HFF-Myc (cell line): ENCODE results near the gene NDE1.

Experiments
- DNase-seq: peaks from one replicate; pipeline ENCODE4 v3.0.0-alpha.2; 2011; ENCODE audit warnings: low read depth; ENCODE audit errors: extremely low read depth
- H3K4me3 ChIP-seq: replicated peaks from 2 replicates; pipeline ENCODE4 v1.5.1; 2011; ENCODE audit warnings: low read depth, mild to moderate bottlenecking, control low read depth, low read length
- TF ChIP-seq, protein P1 (sequence below): IDR thresholded peaks from 2 replicates; pipeline ENCODE4 v1.5.1; 2012; ENCODE audit warnings: mild to moderate bottlenecking, low read depth, low read length, control low read depth; ENCODE audit errors: missing control alignments

Gene NDE1

DNA sequence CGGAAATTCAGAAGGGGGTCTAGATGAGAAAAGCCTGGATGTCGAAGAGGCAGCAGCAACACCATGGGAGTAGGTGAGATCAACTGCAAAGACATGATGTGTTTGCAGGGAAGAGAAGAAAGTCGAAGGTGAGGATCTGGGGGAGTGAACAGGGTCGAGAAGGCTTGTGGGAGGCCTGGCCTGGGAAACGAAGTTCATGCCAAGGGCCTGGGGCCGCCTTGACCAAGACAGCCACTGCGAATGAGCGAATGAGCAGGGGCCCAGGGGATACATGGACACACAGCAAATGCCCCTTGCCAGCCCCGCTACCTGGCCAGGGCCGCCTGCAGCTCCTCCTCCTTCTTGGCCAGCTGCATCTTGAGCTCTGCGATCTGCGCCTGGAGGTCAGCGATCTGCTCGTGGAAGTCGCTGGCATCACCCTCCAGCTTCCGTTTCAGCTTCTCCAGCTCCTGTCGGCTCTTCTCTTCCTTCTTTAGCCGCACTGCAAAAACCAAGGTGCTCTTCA is 87.1 kb downstream of the NDE1 start:
- TF ChIP-seq, protein P1, sequence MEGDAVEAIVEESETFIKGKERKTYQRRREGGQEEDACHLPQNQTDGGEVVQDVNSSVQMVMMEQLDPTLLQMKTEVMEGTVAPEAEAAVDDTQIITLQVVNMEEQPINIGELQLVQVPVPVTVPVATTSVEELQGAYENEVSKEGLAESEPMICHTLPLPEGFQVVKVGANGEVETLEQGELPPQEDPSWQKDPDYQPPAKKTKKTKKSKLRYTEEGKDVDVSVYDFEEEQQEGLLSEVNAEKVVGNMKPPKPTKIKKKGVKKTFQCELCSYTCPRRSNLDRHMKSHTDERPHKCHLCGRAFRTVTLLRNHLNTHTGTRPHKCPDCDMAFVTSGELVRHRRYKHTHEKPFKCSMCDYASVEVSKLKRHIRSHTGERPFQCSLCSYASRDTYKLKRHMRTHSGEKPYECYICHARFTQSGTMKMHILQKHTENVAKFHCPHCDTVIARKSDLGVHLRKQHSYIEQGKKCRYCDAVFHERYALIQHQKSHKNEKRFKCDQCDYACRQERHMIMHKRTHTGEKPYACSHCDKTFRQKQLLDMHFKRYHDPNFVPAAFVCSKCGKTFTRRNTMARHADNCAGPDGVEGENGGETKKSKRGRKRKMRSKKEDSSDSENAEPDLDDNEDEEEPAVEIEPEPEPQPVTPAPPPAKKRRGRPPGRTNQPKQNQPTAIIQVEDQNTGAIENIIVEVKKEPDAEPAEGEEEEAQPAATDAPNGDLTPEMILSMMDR, result no peak
- no peak for DNase-seq
- no peak overlapping the region for H3K4me3 ChIP-seq

DNA sequence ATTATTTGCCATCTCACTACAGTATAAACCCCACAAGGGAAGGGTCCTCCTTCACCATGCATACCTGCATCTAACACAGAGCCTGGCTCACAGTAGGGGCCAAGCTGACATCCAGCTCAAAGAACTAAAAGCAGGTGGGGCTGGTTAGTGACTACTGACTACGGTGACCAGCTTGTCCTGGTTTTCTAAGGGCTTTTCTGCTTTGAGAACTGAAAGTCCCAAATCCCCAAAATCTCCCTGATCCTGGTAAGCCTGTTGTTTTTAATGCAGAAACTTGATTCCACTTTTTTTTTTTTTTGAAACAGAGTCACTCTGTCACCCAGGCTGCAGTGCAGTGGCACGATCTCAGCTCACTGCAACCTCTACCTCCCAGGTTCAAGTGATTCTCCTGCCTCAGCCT is 89.4 kb downstream of the NDE1 start:
- TF ChIP-seq, protein P1, result no peak
- H3K4me3 ChIP-seq, result no peak overlapping the region
- no peak for DNase-seq

DNA sequence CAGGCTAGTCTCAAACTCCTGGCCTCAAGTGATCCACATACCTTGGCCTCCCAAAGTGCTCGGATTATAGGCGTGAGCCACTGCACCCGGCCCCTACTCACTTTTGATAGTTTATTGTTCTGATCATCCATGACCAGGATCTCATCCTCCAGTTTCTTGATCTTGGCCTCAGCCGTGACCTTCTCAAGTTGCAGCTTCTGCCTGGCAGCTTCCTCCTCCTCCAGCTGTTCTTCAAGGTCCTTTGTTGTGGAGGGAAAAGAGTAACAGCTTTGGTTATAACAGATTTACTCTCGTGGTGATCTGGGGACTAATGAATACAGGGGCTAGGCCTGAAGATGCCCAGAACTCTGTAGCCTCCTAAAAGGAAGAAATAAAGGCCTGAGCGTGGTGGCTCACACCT is 89.9 kb downstream of the NDE1 start:
- TF ChIP-seq, protein P1, result no peak
- DNase-seq, result no peak
- H3K4me3 ChIP-seq, result no peak overlapping the region

DNA sequence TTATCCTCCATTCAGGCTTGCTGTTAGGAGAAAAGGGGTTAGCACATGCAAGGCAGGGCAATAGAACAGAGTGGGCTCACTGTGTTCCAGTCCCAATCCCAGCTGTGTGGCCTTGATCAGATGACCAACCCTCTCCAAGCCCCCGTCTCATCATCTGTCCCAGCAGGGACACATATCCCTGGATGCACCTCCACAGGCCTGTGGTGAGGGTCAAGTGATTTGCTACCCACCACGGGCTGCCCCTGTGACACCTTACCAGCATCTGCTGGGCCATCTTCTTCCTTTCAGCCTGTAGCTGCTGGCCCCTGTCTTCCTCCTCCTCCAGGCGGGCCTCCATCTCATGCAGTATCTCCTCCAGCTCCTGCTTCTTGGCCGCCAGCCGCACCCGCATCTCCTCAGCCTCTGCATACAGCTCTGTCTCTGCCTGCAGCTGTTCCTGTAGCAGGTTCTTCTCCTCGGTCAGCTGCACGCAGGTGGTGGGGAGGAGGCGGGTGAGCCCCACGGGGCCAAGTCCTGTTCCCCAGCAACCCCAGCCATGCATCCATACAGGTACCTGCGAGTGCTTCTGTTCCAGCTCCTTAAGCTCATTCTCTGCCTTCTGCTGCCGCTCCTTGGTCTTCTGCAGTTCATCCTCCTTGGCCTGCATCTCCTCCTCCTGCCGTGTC is 91.3 kb downstream of the NDE1 start:
- DNase-seq, result no peak

DNA sequence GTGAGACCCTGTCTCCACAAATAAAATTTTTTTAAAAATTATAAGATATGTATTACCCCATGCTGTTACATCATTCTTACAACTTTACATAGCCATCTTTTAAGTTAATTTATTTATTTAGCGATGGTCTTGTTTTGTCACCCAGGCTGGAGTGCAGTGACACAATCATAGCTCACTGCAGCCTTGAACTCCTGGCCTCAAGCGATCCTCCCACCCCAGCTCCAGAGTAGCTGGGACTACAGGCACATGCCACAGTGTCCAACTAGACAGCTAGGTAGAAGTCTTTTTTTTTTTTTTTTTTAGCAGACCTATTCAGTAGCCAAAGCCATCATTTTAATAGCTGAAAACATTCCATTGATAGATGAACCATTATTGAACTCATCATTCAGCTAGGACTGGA is 92.7 kb downstream of the NDE1 start:
- no peak overlapping the region for H3K4me3 ChIP-seq
- DNase-seq, result no peak
- TF ChIP-seq, protein P1, result no peak

More for the DNA sequence above, 91.3 kb downstream of the NDE1 start:
- TF ChIP-seq, protein P1, result no peak
- no peak overlapping the region for H3K4me3 ChIP-seq

DNA sequence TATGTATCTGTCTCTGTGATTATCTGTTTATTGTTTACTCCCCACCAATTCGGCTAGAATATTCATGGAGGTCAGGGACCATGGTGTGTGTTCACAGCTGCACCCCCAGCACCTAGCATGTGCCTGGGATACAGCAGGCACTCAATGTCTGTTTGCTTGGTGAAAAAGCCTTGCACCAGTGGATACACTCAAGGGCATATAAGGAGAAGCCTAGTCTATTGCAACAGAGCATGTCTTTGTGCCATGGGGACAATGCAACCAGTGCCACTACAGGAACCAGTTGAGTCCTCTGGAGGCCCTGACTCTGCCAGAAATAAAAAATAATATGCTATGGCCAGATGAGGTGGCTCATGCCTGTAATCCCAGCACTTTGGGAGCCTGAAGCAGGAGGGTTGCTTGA is 93.6 kb downstream of the NDE1 start:
- no peak overlapping the region for H3K4me3 ChIP-seq
- TF ChIP-seq, protein P1, result no peak
- no peak for DNase-seq

DNA sequence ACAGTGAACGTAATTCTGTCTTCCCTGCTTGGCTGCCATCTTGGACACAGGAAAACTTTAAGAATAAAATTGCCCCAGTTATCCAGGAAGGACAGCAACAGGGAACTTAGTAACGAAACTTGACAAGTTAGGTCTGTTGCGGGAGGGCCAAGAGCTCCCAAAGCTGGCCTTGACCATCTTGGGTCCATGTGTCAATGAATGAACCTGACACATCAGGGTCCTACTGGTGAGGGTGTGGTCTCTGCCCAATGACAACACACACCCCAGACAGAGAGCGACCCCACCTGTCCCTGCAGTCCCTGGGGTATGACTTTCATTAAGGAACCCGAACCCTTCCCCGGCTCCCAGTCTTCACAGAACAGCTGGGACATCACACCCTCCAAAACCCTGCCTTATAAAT is 96.3 kb downstream of the NDE1 start:
- H3K4me3 ChIP-seq, result no peak overlapping the region
- TF ChIP-seq, protein P1, result no peak
- no peak for DNase-seq
